ENCODE data around the gene NSD2.

NSD2 gene

DNA sequence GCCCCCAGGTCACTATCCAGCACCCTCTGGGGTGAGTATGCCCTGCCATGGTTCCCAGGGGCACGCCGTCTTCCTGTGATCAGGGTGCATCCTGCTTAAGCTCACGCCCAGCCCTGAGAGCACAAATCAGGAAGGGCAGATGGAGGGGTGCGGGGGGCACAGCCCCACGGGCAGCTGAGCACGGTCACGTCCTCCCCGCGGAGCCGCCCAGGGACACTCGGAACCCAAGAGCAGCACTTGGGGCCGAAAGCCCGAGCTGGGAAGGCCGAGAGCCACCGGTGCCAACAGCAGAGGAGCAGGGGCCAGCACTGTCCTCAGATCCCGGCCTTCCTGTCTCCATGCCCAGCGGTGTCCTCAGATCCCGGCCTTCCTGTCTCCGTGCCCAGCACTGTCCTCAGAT is 116.1 kb downstream of the NSD2 start:
- H3K4me3 ChIP-seq (ENCODE audit: low read length), result no peak overlapping the region
- no peak for DNase-seq (ENCODE audit: low read depth)
- TF ChIP-seq, protein P1, sequence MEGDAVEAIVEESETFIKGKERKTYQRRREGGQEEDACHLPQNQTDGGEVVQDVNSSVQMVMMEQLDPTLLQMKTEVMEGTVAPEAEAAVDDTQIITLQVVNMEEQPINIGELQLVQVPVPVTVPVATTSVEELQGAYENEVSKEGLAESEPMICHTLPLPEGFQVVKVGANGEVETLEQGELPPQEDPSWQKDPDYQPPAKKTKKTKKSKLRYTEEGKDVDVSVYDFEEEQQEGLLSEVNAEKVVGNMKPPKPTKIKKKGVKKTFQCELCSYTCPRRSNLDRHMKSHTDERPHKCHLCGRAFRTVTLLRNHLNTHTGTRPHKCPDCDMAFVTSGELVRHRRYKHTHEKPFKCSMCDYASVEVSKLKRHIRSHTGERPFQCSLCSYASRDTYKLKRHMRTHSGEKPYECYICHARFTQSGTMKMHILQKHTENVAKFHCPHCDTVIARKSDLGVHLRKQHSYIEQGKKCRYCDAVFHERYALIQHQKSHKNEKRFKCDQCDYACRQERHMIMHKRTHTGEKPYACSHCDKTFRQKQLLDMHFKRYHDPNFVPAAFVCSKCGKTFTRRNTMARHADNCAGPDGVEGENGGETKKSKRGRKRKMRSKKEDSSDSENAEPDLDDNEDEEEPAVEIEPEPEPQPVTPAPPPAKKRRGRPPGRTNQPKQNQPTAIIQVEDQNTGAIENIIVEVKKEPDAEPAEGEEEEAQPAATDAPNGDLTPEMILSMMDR (IDR thresholded peaks at IDR 0.05; ENCODE audit: insufficient read depth, low read depth, low read length, missing control alignments), result no peak

DNA sequence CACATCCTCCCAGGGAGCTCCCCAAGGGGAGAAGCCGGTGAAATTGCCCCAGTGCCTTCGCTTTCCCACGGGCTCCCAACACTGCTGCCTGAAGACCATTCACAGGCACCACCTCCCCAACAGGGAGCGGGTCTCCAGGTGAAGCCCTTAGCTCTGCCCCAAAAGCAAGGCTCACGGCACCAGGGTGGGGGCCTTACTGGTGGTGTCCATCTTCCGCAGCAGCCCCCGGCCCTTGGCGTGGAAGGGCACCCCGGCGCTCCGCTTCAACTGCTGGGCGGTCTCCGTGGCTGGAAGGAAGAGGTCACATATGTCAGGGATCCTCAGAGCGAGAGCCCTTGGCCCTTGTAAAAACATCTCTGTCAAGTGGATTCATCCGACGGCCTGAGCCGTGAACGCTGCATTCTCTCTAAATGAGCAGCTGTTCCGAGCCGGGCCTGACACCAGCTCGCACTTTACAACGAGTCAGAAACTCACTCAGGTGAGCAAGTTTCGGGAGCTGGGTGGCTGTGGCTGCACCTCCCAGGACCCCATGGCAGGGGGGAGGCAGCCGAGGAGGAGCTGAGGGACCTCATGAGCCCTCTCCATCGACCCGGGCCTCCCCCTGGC is 116.6 kb downstream of the NSD2 start:
- no peak for DNase-seq (ENCODE audit: low read depth)
- TF ChIP-seq, protein P1 (IDR thresholded peaks at IDR 0.05; ENCODE audit: insufficient read depth, low read depth, low read length, missing control alignments), result no peak
- H3K4me3 ChIP-seq (ENCODE audit: low read length), result no peak overlapping the region

DNA sequence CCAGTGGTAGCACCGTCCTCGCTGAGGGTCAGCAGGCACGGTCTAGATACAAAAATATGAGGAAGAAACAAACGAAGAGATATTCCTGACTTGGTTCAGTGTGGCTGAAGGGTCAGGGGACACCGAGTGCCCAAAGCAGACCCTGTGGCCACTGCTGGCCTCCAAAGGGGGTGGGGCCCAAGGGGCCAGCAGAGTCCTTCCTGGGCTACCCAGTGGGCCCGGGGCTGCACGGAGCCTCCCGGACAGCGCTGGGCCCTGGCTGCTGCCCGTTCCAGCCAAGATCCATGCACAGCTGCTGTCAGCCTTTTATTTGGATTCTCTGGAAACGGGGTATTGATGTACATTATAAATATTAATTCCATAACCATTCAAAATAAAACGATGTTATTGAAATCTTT is 117.1 kb downstream of the NSD2 start:
- H3K4me3 ChIP-seq (ENCODE audit: low read length), result no peak overlapping the region
- DNase-seq (ENCODE audit: low read depth), result no peak
- TF ChIP-seq, protein P1 (IDR thresholded peaks at IDR 0.05; ENCODE audit: insufficient read depth, low read depth, low read length, missing control alignments), result no peak

DNA sequence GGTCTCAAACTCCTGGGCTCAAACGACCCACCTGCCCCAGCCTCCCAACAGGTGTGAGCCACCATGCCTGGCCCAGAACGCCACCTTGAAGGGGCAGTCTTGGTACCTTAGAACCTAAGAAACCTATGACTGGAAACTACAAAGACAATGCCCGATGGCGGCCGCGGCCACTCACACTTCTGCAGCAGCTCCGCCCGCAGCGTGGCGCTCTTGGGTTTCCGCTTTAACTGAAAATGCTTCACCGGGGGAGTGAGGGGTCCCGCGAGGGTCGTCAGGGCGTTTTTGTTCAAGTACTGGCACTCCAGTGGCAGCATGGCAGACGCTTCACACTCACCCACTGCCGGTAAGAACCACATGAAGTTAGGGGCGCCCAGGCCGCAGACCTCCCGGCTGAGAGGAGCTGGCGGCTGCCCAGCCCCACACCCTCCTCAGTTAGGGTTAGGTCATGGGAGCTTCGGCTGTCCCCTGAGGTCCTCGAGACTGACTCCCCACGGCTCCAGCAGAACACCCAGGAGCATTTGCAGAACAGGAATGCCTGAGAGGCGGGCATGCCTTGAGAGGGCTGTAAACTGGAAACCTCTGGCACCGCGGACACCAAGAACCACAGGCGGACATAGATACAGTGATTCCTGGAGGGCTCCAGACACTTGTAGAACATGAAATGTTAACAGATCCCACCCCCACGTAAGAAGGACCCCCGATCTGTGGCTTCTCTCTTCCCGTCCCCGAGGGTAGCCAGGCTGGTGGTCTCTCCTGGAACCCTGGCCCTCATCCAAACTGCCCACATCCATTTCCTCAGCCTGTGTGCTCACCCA is 118.5 kb downstream of the NSD2 start:
- TF ChIP-seq, protein P1 (IDR thresholded peaks at IDR 0.05; ENCODE audit: insufficient read depth, low read depth, low read length, missing control alignments), result no peak
- no peak for DNase-seq (ENCODE audit: low read depth)
- no peak overlapping the region for H3K4me3 ChIP-seq (ENCODE audit: low read length)

DNA sequence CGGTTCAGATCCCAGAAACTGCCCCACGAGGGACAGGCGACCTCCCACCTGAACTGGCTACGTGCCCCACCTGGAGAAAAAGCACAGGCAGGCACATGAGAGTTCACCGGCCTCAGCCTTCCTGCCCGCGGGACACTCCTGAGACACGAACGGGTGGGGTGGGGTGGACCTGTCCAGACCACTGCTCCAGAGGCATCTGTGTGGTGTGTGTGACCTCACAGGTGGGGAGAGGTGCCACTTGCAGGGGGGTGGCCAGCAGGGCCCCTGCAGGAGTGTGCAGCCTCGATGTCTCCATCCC is 119.1 kb downstream of the NSD2 start:
- DNase-seq (ENCODE audit: low read depth), result no peak
- TF ChIP-seq, protein P1 (IDR thresholded peaks at IDR 0.05; ENCODE audit: insufficient read depth, low read depth, low read length, missing control alignments), result no peak
- H3K4me3 ChIP-seq (ENCODE audit: low read length), result no peak overlapping the region

DNA sequence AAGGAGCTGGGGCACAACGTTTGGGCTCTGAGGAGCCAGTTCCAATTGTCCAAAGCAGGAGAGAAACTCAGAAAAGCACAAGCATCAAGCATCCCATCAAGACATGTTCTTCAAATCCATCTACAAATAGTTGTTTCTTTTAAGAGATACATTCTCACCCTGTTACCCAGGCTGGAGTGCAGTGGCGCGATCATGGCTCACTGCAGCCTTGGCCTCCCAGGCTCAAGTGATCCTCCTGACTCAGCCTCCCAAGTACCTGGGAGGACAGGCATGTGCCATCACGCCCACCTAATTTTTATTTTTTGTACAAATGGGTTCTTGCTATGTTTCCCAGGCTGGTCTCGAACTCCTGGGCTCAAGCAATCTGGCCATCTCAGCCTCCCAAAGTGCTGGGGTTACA is 119.5 kb downstream of the NSD2 start:
- no peak overlapping the region for H3K4me3 ChIP-seq (ENCODE audit: low read length)
- no peak for DNase-seq (ENCODE audit: low read depth)
- TF ChIP-seq, protein P1 (IDR thresholded peaks at IDR 0.05; ENCODE audit: insufficient read depth, low read depth, low read length, missing control alignments), result no peak

DNA sequence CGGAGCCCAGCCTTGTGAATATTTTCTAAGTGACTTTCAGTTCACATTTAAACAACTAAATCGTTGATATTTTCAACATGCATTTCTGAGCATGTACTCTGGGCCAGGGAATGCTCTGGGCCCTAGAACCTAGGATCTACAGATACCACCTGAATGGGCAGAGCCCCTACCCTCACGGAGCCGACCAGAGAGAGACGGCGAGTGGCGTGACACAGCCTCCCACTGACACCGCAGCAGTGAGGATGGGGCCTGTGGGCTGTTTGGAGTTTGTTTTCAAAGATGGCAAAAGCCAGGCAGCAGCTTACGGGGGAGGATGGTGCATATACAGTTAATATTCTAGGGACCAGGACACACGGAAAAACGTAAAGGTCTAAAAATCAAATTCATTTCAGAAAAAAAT is 119.9 kb downstream of the NSD2 start:
- TF ChIP-seq, protein P1 (IDR thresholded peaks at IDR 0.05; ENCODE audit: insufficient read depth, low read depth, low read length, missing control alignments), result no peak
- no peak overlapping the region for H3K4me3 ChIP-seq (ENCODE audit: low read length)
- no peak for DNase-seq (ENCODE audit: low read depth)
